Gastrocnemius medialis (tissue), 4 donors: ENCODE results near the gene BRI3BP. TPM values are rescaled to one million over a fixed set of nuclear protein-coding genes. Genes with fewer than 3 reads are reported as not detected.

ENCODE experiments used
- ATAC-seq, 2 donors: fragments of 150-250 bp; one replicate each; pipeline ENCODE4 v1.9.1; 2016
- DNase-seq, 2 donors: peaks; one replicate each; pipeline ENCODE4 v3.0.0-alpha.2; 2019
- H3K27ac ChIP-seq, 4 donors: fragments of 200-600 bp; sonication (generic); 1 replicate in 1 of 4; 2 replicates in 3 of 4; pipeline ENCODE4 v1.5.1; 2016 to 2018; ENCODE audit warnings: mild to moderate bottlenecking in 2 of 4, moderate library complexity in 1 of 4
- H3K27me3 ChIP-seq, 3 donors: fragments of 200-600 bp; sonication (generic) in 2 of 3; 1 replicate in 1 of 3; 2 replicates in 2 of 3; pipeline versions ENCODE4 v1.5.1 to v1.6.0; 2016 to 2019; ENCODE audit warnings: mild to moderate bottlenecking in 1 of 3, moderate library complexity in 1 of 3
- H3K36me3 ChIP-seq, 2 donors: fragments of 200-600 bp; sonication (generic) in 1 of 2; one replicate each; pipeline ENCODE4 v1.5.1; 2017 to 2018
- H3K4me1 ChIP-seq, 2 donors: fragments of 200-600 bp; sonication (generic) in 1 of 2; one replicate each; pipeline ENCODE4 v1.5.1; 2016 to 2017; ENCODE audit warnings: mild to moderate bottlenecking in 2 of 2
- H3K4me3 ChIP-seq, 4 donors: fragments of 200-600 bp; sonication (generic) in 3 of 4; 1 replicate in 1 of 4; 2 replicates in 3 of 4; pipeline ENCODE4 v1.5.1; 2016 to 2019; ENCODE audit warnings: mild to moderate bottlenecking in 2 of 4
- H3K9me3 ChIP-seq, 3 donors: fragments of 200-600 bp; sonication (generic) in 2 of 3; 1 replicate in 1 of 3; 2 replicates in 2 of 3; pipeline ENCODE4 v1.5.1; 2016 to 2019
- CTCF ChIP-seq, 5 experiments: fragments of 450-650 bp in 3 of 5; fragments of 200-600 bp in 2 of 5; sonication (generic) in 2 of 5; IDR thresholded peaks in 4 of 5; conservative IDR thresholded peaks in 1 of 5; 1 replicate in 4 of 5; 2 replicates in 1 of 5; pipeline ENCODE4 v1.5.1; 2016 to 2019; ENCODE audit warnings: antibody characterized with exemption in 5 of 5, mild to moderate bottlenecking in 3 of 5, moderate library complexity in 3 of 5
- POLR2A ChIP-seq, 2 donors: fragments of 450-650 bp; IDR thresholded peaks; one replicate each; pipeline ENCODE4 v1.6.1; 2017; ENCODE audit warnings: antibody characterized with exemption in 2 of 2, mild to moderate bottlenecking in 2 of 2, moderate library complexity in 2 of 2
- in situ Hi-C, 4 donors: fragments of 200-750 bp; cut with MboI; loops; one replicate each; pipeline versions ENCODE4 v1.15.0 to v1.8.0; 2017; ENCODE audit warnings: low sequenced_read_pairs in 4 of 4
- intact Hi-C: fragments of 100-400 bp; cut with DNase I; formaldehyde crosslinking; loops from one replicate; pipeline ENCODE4 v1.15.1; 2023; ENCODE audit warnings: low total_unique reads
- total RNA-seq, 4 donors: library from RNA; depleted of rRNA; stranded (reverse); fragments of >200 nt; gene quantifications; one replicate each; pipeline versions ENCODE4 v1.1.0 to v1.2.3, GENCODE V29; 2016

The BRI3BP gene
- total RNA-seq, 4 donors from 2014 or later = 0.75 to 2.0 (median 1.6) TPM

- no peak for DNase-seq
- Histone ChIP-seq H3K36me3 (peaks cover 0 to 85% of the 10 kb centered on the region in 2 donors), H3K27me3 (no peaks in the 10 kb centered on the region), H3K4me1 (no peaks in the 10 kb centered on the region), H3K27ac (no peak overlapping the region), H3K9me3 (no peaks in the 10 kb centered on the region), H3K4me3 (no peak overlapping the region)
- TF ChIP-seq CTCF (IDR thresholded peaks at IDR 0.05 in 4 of 5, conservative IDR thresholded peaks at IDR 0.05 in 1 of 5) (no peak), POLR2A (IDR thresholded peaks at IDR 0.05) (no peak)
- in situ Hi-C loops = no loop called here
- no peak for ATAC-seq
- intact Hi-C loops = no loop called here
Observed at GRCh38 chr12:124963211-124963610, 30.2 kb upstream of the BRI3BP start.

GRCh38 chr12:124964251-124964650, 29.2 kb upstream of the BRI3BP start:
- ATAC-seq (no peak), DNase-seq (no peak)
- TF ChIP-seq CTCF (IDR thresholded peaks at IDR 0.05 in 4 of 5, conservative IDR thresholded peaks at IDR 0.05 in 1 of 5) (no peak), POLR2A (IDR thresholded peaks at IDR 0.05) (no peak)
- intact Hi-C loops (no loop called here), in situ Hi-C loops (no loop called here)
- no peak overlapping the region for H3K27ac ChIP-seq
- H3K9me3 ChIP-seq = no peaks in the 10 kb centered on the region
- H3K4me3 ChIP-seq = no peak overlapping the region
- peaks cover 0 to 91% of the 10 kb centered on the region in 2 donors for H3K36me3 ChIP-seq
- H3K27me3 ChIP-seq = no peaks in the 10 kb centered on the region
- no peaks in the 10 kb centered on the region for H3K4me1 ChIP-seq

- Histone ChIP-seq H3K9me3 (no peaks in the 10 kb centered on the region), H3K27ac (no peak overlapping the region), H3K4me3 (no peak overlapping the region), H3K36me3 (peaks cover 0 to 91% of the 10 kb centered on the region in 2 donors), H3K27me3 (no peaks in the 10 kb centered on the region), H3K4me1 (no peaks in the 10 kb centered on the region)
- intact Hi-C loops (no loop called here), in situ Hi-C loops (no loop called here)
- no peak for ATAC-seq
- TF ChIP-seq CTCF (IDR thresholded peaks at IDR 0.05 in 4 of 5, conservative IDR thresholded peaks at IDR 0.05 in 1 of 5) (no peak), POLR2A (IDR thresholded peaks at IDR 0.05) (no peak)
- no peak for DNase-seq
Observed at GRCh38 chr12:124964836-124965462, 28.5 kb upstream of the BRI3BP start.

DNA sequence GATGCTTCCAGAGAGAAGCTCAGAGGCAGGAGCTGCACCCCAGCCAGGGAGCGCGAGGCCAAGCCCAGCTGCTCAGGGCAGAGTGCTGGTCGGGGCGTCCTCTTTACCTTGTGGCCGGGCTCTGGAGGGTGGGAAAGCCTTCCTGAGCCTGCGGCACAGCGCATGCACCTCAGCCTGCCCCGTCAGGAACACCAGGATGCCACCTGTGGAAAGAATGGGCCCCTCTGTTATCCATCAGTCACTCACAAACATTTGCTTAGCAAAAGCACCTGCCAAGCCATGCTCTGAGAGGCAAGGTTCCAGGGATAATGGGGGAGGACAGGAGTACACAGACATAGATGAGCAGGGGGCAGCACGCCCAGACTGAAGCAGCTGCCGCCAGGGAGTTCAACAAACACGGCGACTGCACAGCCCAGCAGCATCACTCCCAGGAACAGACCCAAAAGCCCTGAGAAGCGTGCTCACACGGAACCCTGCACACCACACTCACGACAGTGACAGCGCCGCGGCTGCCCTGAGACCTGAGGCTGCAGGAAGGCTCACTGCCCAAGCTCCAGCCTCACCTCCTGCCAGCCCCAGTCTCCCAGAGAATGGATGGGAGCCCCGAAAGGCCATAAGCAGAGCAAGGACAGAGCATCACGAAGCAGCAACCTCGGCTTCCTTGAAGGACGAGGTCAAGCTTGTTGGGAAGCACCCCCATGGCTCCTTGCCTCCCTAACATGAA, 26.3 kb upstream of the BRI3BP start:
- ATAC-seq = no peak
- in situ Hi-C loops = no loop called here
- TF ChIP-seq CTCF (IDR thresholded peaks at IDR 0.05 in 4 of 5, conservative IDR thresholded peaks at IDR 0.05 in 1 of 5) = no peak
- TF ChIP-seq POLR2A (IDR thresholded peaks at IDR 0.05) = no peak

More for the DNA sequence above, 26.3 kb upstream of the BRI3BP start:
- Histone ChIP-seq H3K4me3 (no peak overlapping the region), H3K27me3 (no peaks in the 10 kb centered on the region), H3K36me3 (peaks cover 0 to 94% of the 10 kb centered on the region in 2 donors), H3K27ac (no peak overlapping the region), H3K4me1 (no peaks in the 10 kb centered on the region), H3K9me3 (no peaks in the 10 kb centered on the region)
- DNase-seq = no peak
- intact Hi-C loops = no loop called here
